Vagina (tissue), 2 donors: ENCODE measurements around the gene KLHL21. TPM values are rescaled to one million over a fixed set of nuclear protein-coding genes. Genes with fewer than 3 reads are reported as not detected.

ENCODE experiments used
- DNase-seq, 2 donors: peaks; one replicate each; pipeline ENCODE4 v3.0.0-alpha.2; 2017; ENCODE audit errors: extremely low spot score in 2 of 2
- H3K27ac ChIP-seq: fragments of 200-600 bp; sonication (generic); one replicate; pipeline ENCODE4 v1.5.1; 2019
- H3K27me3 ChIP-seq: fragments of 200-600 bp; sonication (generic); one replicate; pipeline ENCODE4 v1.5.1; 2019
- H3K36me3 ChIP-seq, 2 donors: fragments of 200-600 bp; sonication (generic); one replicate each; pipeline ENCODE4 v1.5.1; 2017 to 2019
- H3K4me1 ChIP-seq: fragments of 200-600 bp; sonication (generic); one replicate; pipeline ENCODE4 v1.5.1; 2019
- H3K4me3 ChIP-seq, 2 donors: fragments of 200-600 bp; sonication (generic); 1 replicate in 1 of 2; 2 replicates in 1 of 2; pipeline ENCODE4 v1.5.1; 2016 to 2019
- H3K9me3 ChIP-seq: fragments of 200-600 bp; sonication (generic); one replicate; pipeline ENCODE4 v1.5.1; 2019
- CTCF ChIP-seq, 3 experiments: fragments of 450-650 bp in 2 of 3; fragments of 200-600 bp in 1 of 3; sonication (generic) in 1 of 3; IDR thresholded peaks; one replicate each; pipeline ENCODE4 v1.5.1; 2017 to 2019; ENCODE audit warnings: antibody characterized with exemption in 3 of 3, mild to moderate bottlenecking in 2 of 3, moderate library complexity in 2 of 3
- POLR2A ChIP-seq, 2 donors: fragments of 450-650 bp; IDR thresholded peaks; one replicate each; pipeline ENCODE4 v1.6.1; 2017; ENCODE audit warnings: antibody characterized with exemption in 2 of 2, mild to moderate bottlenecking in 2 of 2, moderate library complexity in 2 of 2
- POLR2AphosphoS5 ChIP-seq, 2 donors: sonication (generic); formaldehyde crosslinking; IDR thresholded peaks; one replicate each; pipeline ENCODE4 v1.9.0; 2017; ENCODE audit warnings: antibody characterized with exemption in 2 of 2, mild to moderate bottlenecking in 2 of 2, low read depth in 1 of 2; ENCODE audit not compliant: insufficient read depth in 1 of 2
- intact Hi-C: fragments of 100-400 bp; cut with DNase I; formaldehyde crosslinking; loops from one replicate; pipeline ENCODE4 v1.15.1; 2023
- total RNA-seq: library from RNA; depleted of rRNA; stranded (reverse); fragments of >200 nt; gene quantifications from one replicate; pipeline ENCODE4 v1.2.3, GENCODE V29; 2016

The KLHL21 gene
- total RNA-seq, 1 donor from 2014 or later: 54.3 TPM

DNA sequence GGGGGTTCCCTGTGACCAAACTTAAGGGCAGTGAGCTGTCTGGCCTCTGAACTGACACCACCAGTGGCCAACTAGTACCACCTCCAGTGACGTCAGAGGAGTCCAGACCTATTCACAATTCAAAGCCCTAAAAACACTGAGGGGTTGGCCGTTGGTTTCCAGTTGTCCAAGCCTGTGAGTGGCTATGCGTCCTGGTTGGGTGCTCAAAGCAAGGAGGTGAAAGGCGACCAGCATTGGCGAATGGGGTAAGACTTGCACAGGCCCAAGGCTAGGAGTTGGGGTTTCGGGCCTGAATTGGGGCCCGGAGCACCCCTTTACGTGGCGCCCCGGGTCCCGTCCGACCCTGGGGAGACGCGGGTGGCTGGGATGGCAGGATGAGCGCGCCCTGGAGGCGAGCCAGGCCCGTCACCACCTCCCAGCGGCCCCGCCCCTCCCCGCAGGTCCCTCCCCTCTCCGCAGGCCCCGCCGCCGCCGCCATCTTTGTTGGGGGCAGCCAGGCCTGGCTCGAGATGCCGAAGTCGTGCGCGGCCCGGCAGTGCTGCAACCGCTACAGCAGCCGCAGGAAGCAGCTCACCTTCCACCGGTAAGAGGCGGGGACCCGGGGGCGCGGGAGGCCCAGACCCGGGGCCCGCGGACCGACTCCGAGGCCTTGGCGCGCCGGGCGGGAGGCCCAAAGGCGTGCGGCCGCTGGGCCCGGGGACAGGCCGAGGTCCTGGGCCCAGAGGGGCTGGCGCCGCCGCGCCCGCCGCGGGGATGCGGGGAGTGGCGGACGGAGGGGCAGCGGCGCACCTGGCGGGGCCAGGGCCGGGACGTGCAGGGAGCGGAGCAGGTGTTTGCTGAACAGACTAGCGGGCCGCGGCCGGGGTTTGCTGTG, 22.3 kb upstream of the KLHL21 start, which contains the start of gene THAP3:
TSS of gene THAP3 (plus strand) at position 159 of the 874 bp plus-strand sequence. CDS start at position 510, 351 bp downstream.
- H3K27ac ChIP-seq: peak within 1 kb of the TSS; percentile 74
- H3K9me3 ChIP-seq: no peaks in the 10 kb centered on the region
- intact Hi-C loops: no loop called here
- H3K27me3 ChIP-seq: no peaks in the 10 kb centered on the region
- peaks cover 62% of the 10 kb centered on the region for H3K4me1 ChIP-seq
- DNase-seq: no peak
- H3K36me3 ChIP-seq: peaks cover 0 to 35% of the 10 kb centered on the region in 2 donors
- TF ChIP-seq CTCF (IDR thresholded peaks at IDR 0.05) (no peak), POLR2AphosphoS5 (IDR thresholded peaks at IDR 0.05; ENCODE audit: insufficient read depth in 1 of 2, low read depth in 1 of 2) (peak in 1 of 2 donors; percentile 65)
- H3K4me3 ChIP-seq: peak within 1 kb of the TSS; percentile 76 to 96

- Histone ChIP-seq H3K36me3 (peaks cover 0 to 34% of the 10 kb centered on the region in 2 donors), H3K9me3 (no peaks in the 10 kb centered on the region), H3K27ac (peak overlapping the region; percentile 74), H3K27me3 (no peaks in the 10 kb centered on the region), H3K4me1 (peaks cover 59% of the 10 kb centered on the region), H3K4me3 (no peak overlapping the region)
- no peak for DNase-seq
- no peak for TF ChIP-seq POLR2AphosphoS5 (IDR thresholded peaks at IDR 0.05; ENCODE audit: insufficient read depth in 1 of 2, low read depth in 1 of 2)
- TF ChIP-seq CTCF (IDR thresholded peaks at IDR 0.05): no peak
- no peak for TF ChIP-seq POLR2A (IDR thresholded peaks at IDR 0.05)
- intact Hi-C loops: no loop called here
Observed at GRCh38 chr1:6623269-6623965, 20.7 kb upstream of the KLHL21 start.

DNA sequence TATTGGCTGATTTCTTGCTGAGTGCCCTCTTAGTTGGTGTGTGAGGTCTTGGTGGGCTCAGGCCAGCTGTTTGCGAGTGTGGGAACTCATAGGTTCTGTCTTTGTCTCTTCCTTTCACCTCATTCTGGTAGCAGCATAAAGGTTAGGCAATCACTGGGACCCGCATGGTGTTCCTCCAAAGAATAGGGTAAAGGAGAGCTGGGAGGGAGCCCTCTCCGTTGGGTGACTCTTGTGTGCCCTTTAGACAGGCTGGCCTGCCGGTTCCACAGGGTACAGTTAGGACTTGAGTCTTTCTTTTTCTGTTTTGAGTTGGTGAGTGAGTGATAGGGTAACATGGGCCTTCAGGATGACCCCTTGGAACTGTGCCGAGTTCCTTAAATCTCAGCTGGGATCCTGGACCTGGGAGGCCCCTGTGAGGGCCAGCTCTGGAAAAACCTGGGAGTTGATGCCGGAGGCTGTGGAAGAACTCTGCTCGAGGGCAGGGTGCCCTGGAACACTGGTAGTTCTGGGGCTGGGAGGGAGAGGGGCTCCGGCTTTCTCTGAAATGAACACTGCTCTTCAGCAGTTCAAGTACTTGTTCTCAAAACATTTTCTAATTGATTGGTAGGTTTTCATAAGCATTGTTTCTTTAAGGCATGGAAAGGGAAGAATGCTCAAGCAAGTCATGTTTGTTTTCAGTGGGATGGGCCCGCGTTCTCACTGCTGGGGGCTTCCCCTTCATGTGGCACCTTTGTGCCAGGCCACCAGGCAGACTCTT, 19.9 kb upstream of the KLHL21 start:
- H3K27ac ChIP-seq: peak overlapping the region; percentile 42
- TF ChIP-seq POLR2A (IDR thresholded peaks at IDR 0.05): no peak
- TF ChIP-seq POLR2AphosphoS5 (IDR thresholded peaks at IDR 0.05; ENCODE audit: insufficient read depth in 1 of 2, low read depth in 1 of 2): no peak
- TF ChIP-seq CTCF (IDR thresholded peaks at IDR 0.05): no peak
- H3K36me3 ChIP-seq: peaks cover 0 to 38% of the 10 kb centered on the region in 2 donors
- H3K27me3 ChIP-seq: no peaks in the 10 kb centered on the region
- H3K4me1 ChIP-seq: peaks cover 51% of the 10 kb centered on the region
- H3K9me3 ChIP-seq: no peaks in the 10 kb centered on the region
- no peak overlapping the region for H3K4me3 ChIP-seq
- intact Hi-C loops: no loop called here
- DNase-seq: no peak

DNA sequence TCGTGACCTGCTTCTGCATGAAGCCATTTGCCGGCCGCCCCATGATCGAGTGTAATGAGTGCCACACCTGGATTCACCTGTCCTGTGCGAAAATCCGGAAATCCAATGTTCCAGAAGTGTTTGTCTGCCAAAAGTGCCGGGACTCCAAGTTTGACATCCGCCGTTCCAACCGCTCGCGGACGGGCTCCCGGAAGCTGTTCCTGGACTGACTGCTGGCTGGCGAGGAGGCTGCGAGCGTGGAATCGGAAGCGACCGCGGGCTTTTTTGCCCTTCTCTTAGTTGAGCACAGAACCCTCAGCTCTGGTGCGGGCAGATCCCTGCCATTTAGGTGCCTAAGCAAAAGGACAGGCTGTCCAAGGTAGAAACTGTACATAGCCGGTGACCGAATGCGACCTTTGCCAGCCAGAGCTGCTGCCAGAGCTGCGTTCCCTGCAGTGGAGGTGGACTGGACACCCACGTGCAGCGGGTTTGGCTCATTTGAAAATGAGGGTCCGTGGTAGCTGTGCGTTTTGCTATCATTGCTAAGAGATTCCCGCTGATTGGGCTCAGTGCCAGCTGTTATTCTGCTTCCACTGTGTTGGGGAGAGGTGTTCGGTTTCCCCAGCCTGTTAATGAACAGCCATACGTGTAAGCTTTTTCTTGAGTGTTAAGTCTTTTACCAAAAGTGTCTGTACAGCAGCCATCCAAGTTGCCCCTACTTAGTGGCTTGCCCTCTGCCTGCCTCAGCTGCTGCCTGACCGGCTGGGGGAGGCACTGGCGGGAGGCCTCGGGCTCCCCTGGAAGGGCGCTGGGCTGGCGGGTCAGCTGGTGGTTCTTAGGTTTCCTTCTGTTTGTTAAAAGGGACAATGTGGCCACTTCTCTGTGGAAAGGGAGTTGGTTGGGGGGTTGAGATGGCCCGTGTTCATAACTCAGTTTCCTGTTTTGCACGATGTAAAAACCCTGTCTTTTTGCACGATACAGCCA, 19.0 kb upstream of the KLHL21 start:
- Histone ChIP-seq H3K4me3 (no peak overlapping the region), H3K9me3 (no peaks in the 10 kb centered on the region), H3K27me3 (no peaks in the 10 kb centered on the region), H3K4me1 (peaks cover 44% of the 10 kb centered on the region), H3K27ac (peak overlapping the region; percentile 42), H3K36me3 (peaks cover 0 to 40% of the 10 kb centered on the region in 2 donors)
- DNase-seq: no peak
- intact Hi-C loops: no loop called here
- TF ChIP-seq POLR2AphosphoS5 (IDR thresholded peaks at IDR 0.05; ENCODE audit: insufficient read depth in 1 of 2, low read depth in 1 of 2) (no peak), CTCF (IDR thresholded peaks at IDR 0.05) (no peak), POLR2A (IDR thresholded peaks at IDR 0.05) (no peak)
